GM12878 (cell line): ENCODE data around the gene ATP4A. TPM values are rescaled to one million over a fixed set of nuclear protein-coding genes. Genes with fewer than 3 reads are reported as not detected.

Source experiments
- BHLHE40 ChIP-seq, 2 experiments: fragments of 450-650 bp in 1 of 2; IDR thresholded peaks; 2 replicates each; pipeline ENCODE4 v1.6.1; 2011 to 2017; ENCODE audit warnings: low read depth in 2 of 2, borderline replicate concordance in 1 of 2, improper control_type of control experiment in 1 of 2, low read length in 1 of 2, mild to moderate bottlenecking in 1 of 2
- CUX1 ChIP-seq: IDR thresholded peaks from 2 replicates; pipeline ENCODE4 v1.6.1; 2012; ENCODE audit warnings: improper control_type of control experiment, low read depth, low read length; ENCODE audit not compliant: insufficient replicate concordance
- E2F4 ChIP-seq: IDR thresholded peaks from 2 replicates; pipeline ENCODE4 v1.6.1; 2012; ENCODE audit warnings: low read depth, low read length, improper control_type of control experiment
- E4F1 ChIP-seq: fragments of 450-650 bp; IDR thresholded peaks from 2 replicates; pipeline ENCODE4 v1.6.1; 2018; ENCODE audit warnings: borderline replicate concordance, mild to moderate bottlenecking; ENCODE audit not compliant: partially characterized antibody
- ELK1 ChIP-seq: IDR thresholded peaks from 2 replicates; pipeline ENCODE4 v1.6.1; 2012; ENCODE audit warnings: low read depth, low read length, improper control_type of control experiment
- GABPA ChIP-seq: IDR thresholded peaks from 2 replicates; pipeline ENCODE4 v1.6.1; 2014; ENCODE audit warnings: antibody characterized with exemption, low read depth, mild to moderate bottlenecking, inconsistent platforms
- IKZF1 ChIP-seq: fragments of 450-650 bp; conservative IDR thresholded peaks from 2 replicates; pipeline ENCODE4 v1.6.1; 2017; ENCODE audit warnings: antibody characterized with exemption, mild to moderate bottlenecking
- KLF5 ChIP-seq: fragments of 450-650 bp; IDR thresholded peaks from 2 replicates; pipeline ENCODE4 v1.6.1; 2014; ENCODE audit warnings: mild to moderate bottlenecking; ENCODE audit not compliant: partially characterized antibody
- MAX ChIP-seq: IDR thresholded peaks from 2 replicates; pipeline ENCODE4 v1.6.1; 2012; ENCODE audit warnings: low read depth, low read length, improper control_type of control experiment
- MLLT1 ChIP-seq: fragments of 450-650 bp; IDR thresholded peaks from 2 replicates; pipeline ENCODE4 v1.6.1; 2016; ENCODE audit warnings: mild to moderate bottlenecking
- MTA3 ChIP-seq: IDR thresholded peaks from 2 replicates; pipeline ENCODE4 v1.6.1; 2012; ENCODE audit warnings: low read length, inconsistent platforms, borderline replicate concordance
- MXI1 ChIP-seq: fragments of 150-350 bp; IDR thresholded peaks from 2 replicates; pipeline ENCODE4 v1.6.1; 2011; ENCODE audit warnings: low read depth, mild to moderate bottlenecking, inconsistent platforms, low read length, improper control_type of control experiment
- MYC ChIP-seq: IDR thresholded peaks from 2 replicates; pipeline ENCODE4 v1.6.1; 2011; ENCODE audit warnings: mild to moderate bottlenecking, low read length, moderate library complexity, inconsistent platforms; ENCODE audit not compliant: insufficient read depth, insufficient replicate concordance, insufficient read length, severe bottlenecking
- SIX5 ChIP-seq: IDR thresholded peaks from 2 replicates; pipeline ENCODE4 v1.6.1; 2011; ENCODE audit warnings: mild to moderate bottlenecking, low read depth, low read length, moderate library complexity; ENCODE audit not compliant: severe bottlenecking
- STAT3 ChIP-seq: IDR thresholded peaks from 2 replicates; pipeline ENCODE4 v1.6.1; 2011; ENCODE audit warnings: low read depth, low read length, improper control_type of control experiment
- TCF7 ChIP-seq: IDR thresholded peaks from 2 replicates; pipeline ENCODE4 v1.6.1; 2014; ENCODE audit warnings: antibody characterized with exemption, borderline replicate concordance
- polyA plus RNA-seq, 11 experiments: library from polyadenylated mRNA; depleted of rRNA in 4 of 11; unstranded in 6 of 11; stranded (reverse) in 5 of 11; fragments of >200 nt; fragmentation: Nextera tagmentation in 4 of 11; fragmentation: Illumina TruSeq in 1 of 11; extraction: Ambion mirVana in 4 of 11; extraction: Trizol in 1 of 11; gene quantifications; 1 replicate in 1 of 11; 2 replicates in 10 of 11; pipeline versions ENCODE4 v1.2.1 to v1.2.3, GENCODE V29; 2011 to 2016; ENCODE audit warnings: inconsistent platforms in 2 of 11, missing spikeins in 2 of 11, low read depth in 1 of 11
- total RNA-seq, 4 experiments: library from RNA; depleted of rRNA in 3 of 4; stranded (reverse); fragments of >200 nt in 3 of 4; fragmentation: Illumina TruSeq in 1 of 4; extraction: Trizol in 1 of 4; gene quantifications; 2 replicates each; pipeline versions ENCODE4 v1.2.1 to v1.2.3, GENCODE V29; 2013 to 2021

ATP4A gene
- total and polyA plus RNA-seq, 10 of the 15 experiments (the other 5 are each of a cell fraction or from before 2014, with no cell fraction given): 0.03 to 1.5 (median 0.11) TPM; not detected in 3

GRCh38 chr19:35545001-35545854 lies 18.2 kb downstream of the ATP4A start, which contains the start of gene TMEM147 (continued):
- no peak for TF ChIP-seq TCF7
- TF ChIP-seq MXI1: peak; percentile 90
- no peak for TF ChIP-seq STAT3
- peak; percentile 87 for TF ChIP-seq SIX5
- TF ChIP-seq KLF5: peak; percentile 63
- no peak for TF ChIP-seq MYC
- peak; percentile 86; the same call in 1 of the 2 replicates for TF ChIP-seq ELK1
- TF ChIP-seq MTA3: no peak
- TF ChIP-seq IKZF1: peak; percentile 98
- peak; percentile 60 for TF ChIP-seq MAX
- TF ChIP-seq MLLT1: no peak
- TF ChIP-seq BHLHE40 (IDR thresholded peaks at IDR 0.05; ENCODE audit: borderline replicate concordance in 1 of 2, low read depth in 2 of 2, low read length in 1 of 2): peak; percentile 57 to 81; a peak in 3 of 4 replicates
- TF ChIP-seq CUX1: no peak
- no peak for TF ChIP-seq E2F4
- TF ChIP-seq GABPA: no peak
- TF ChIP-seq E4F1: peak; percentile 16
